Erythroblast (primary cell): ENCODE results near the gene DUSP9.

Source experiments
- DNase-seq, 2 experiments: peaks; one replicate each; lab custom pipeline; 2025; lab: John Stamatoyannopoulos, UW
- GATA1 ChIP-seq: IDR thresholded peaks from 2 replicates; pipeline ENCODE4 v1.6.1; 2011; ENCODE audit warnings: low read depth, mild to moderate bottlenecking, control low read depth, low read length, moderate library complexity
- POLR2A ChIP-seq: IDR thresholded peaks from 2 replicates; pipeline ENCODE4 v1.6.1; 2011; ENCODE audit warnings: mild to moderate bottlenecking, low read length

The DUSP9 gene

DNA sequence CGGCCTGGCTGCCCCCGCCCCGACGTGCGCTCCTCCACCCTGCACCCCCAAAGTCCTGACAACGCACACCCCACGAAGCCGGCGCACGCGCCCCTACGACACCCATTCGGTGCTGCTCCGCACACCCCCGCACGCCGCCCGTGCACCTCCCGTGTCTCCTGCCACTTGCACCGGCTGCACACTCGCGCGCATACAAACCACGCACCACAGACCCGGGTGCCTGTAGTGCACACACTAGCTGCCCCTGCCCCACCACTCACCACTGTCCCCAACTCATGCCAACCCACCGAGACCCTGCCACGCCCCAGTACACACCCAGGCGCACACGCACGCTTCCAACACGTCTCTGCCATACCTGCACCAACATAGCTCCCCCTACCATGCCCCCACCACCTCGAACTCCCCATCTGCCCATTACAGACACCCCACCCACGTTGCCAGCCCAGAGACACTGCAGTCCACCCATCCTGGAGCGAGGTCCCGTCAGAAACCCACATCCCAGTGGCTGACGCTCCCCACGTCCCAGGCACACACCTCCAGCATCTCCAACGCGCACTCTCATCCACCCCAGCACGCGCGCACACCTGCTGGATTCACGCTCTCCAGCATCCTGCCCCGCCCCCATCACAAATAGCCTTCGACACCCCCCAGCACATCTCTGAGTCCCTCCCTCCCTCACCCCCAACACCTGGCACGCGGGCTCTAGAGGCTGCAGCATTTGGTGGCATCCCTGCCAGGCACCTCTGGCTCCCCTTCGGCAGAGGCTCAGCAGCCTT, 4.2 kb upstream of the DUSP9 start:
- no peak for DNase-seq
- no peak for TF ChIP-seq GATA1
- no peak for TF ChIP-seq POLR2A

DNA sequence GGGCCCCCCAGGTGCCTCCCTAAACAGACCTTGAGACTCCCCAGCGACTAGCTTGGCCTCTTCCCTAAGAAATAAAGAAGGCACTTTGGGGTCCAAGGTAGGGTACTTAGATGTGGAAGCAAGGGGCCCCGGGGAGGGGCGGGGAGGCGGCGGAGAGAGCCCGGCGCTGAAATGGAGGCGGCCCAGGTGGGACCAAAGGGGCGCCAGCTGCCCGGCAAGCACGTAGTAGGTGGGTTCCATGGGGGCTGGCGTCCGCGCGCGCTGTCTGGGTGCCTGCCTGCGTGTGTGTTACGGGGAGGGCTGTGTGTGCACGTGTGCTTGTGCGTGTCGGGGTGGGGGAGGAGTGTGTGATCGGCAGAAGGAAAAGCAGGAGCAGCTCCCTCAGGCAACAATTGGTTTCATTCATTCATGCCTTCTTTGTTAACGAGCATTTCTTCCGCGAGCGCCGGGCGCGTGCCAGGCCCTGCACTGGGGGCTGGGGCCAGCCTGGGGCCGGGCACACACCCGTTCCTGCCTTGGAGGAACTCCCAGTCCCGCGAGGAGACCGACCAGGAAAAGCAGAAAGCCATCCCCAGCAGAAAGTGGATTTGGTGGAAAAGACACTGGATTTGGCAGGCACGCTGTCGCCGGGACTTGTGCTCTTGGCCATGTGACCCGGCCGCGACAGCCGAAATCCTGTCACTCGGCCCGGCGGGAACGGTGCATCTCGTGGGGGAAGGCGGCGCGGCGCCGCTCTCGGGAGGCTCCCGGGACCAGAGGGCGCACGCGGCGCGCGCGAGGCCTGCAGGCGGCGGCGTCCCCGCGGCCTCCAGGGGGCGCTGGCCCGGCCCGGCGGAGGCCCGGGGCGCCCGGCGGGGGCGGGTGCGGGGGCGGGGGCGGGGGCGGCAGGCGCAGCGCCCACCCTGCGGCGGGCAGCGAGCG, 3.3 kb upstream of the DUSP9 start:
- DNase-seq: peak; percentile 13 to 53
- TF ChIP-seq POLR2A (no peak), GATA1 (no peak)

DNA sequence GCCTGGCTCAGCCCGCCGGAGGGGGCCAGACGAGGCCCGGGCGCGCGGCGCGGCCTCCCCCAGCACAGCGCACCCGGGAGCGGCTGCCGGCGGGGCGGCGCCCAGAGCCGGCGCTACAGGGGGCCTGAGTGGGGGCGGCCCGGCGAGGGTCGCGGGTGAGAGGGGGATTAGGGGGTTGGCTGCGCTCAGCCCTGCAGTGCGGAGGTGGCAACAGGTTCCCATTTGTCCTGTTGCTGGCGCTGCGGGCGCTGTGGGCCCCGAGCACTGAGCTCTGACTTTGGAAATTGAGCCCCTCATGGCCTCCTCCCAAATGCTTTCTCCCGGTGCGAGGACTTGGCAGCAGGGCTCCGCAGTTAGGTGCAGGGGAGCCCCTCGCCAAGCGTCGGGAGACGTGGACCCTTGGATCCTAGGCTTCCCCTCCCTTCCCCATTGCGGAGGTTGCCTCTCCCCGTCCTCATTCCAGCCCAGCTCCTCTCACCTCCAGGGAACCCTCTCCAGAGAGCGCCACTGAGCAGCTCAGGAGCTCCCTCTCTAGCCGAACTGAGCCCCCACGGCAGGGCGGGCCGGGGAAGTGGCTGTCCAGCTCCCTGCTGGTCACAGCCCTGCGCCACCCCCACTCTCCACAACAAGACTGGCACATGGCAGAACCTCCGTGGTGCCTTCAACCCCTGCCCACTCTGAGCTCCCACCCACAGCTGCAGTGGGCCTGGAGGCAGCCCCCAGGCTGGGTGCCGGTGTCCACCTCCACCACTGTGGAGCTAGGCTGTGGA, 2.5 kb upstream of the DUSP9 start:
- TF ChIP-seq POLR2A: no peak
- no peak for DNase-seq

DNA sequence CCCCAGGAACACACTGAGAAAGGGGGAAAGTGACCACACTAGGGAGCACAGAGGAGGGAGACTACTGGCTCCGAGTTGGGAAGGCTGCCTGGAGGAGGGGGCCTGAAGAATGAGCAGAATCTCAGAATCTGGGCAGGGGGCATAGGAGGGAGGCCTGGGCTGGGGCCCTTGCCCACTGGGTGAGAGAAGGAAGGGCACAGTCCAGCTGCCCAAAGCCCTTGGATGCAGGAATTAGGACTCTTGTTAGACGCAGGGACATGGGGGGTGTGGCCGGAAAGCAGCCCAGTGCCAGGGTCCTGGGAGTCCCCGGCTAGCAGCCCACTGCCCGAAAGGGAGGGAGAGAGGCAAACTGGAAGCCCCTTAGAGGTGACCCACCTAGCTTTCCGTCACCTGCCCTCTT, 1.9 kb upstream of the DUSP9 start:
- TF ChIP-seq GATA1 (no peak), POLR2A (no peak)
- DNase-seq: no peak

- TF ChIP-seq GATA1: no peak
- TF ChIP-seq POLR2A: no peak
Observed at GRCh38 chrX:153645921-153646488, 998 bp upstream of the DUSP9 start.

GRCh38 chrX:153647461-153648357, 706 bp downstream of the DUSP9 start:
- DNase-seq: no peak
- TF ChIP-seq GATA1 (no peak), POLR2A (no peak)

More at GRCh38 chrX:153645921-153646488, 998 bp upstream of the DUSP9 start:
- no peak for DNase-seq

GRCh38 chrX:153648358-153649177, 1.6 kb downstream of the DUSP9 start:
- TF ChIP-seq GATA1 (no peak), POLR2A (no peak)
- DNase-seq: no peak

DNA sequence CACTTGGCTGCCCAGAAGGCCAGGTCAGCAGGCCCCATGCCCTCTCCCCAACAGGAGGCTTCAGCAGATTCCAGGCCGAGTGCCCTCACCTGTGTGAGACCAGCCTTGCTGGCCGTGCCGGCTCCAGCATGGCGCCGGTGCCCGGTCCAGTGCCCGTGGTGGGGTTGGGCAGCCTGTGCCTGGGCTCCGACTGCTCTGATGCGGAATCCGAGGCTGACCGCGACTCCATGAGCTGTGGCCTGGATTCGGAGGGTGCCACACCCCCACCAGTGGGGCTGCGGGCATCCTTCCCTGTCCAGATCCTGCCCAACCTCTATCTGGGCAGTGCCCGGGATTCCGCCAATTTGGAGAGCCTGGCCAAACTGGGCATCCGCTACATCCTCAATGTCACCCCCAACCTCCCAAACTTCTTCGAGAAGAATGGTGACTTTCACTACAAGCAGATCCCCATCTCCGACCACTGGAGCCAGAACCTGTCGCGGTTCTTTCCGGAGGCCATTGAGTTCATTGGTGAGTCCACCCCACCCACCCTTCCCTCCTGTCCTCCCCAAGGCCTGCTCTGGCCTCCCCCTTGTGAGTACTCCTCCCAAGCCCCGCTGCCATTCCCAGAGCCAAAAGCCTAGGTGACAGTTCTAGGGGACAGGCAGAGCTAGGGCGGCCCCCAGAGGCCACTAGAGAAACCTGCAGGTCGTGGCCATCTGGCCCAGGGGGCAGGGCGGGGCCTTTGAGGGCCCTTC, 2.3 kb downstream of the DUSP9 start:
- TF ChIP-seq GATA1: no peak
- TF ChIP-seq POLR2A: no peak
- peak; percentile 48 to 59 for DNase-seq

DNA sequence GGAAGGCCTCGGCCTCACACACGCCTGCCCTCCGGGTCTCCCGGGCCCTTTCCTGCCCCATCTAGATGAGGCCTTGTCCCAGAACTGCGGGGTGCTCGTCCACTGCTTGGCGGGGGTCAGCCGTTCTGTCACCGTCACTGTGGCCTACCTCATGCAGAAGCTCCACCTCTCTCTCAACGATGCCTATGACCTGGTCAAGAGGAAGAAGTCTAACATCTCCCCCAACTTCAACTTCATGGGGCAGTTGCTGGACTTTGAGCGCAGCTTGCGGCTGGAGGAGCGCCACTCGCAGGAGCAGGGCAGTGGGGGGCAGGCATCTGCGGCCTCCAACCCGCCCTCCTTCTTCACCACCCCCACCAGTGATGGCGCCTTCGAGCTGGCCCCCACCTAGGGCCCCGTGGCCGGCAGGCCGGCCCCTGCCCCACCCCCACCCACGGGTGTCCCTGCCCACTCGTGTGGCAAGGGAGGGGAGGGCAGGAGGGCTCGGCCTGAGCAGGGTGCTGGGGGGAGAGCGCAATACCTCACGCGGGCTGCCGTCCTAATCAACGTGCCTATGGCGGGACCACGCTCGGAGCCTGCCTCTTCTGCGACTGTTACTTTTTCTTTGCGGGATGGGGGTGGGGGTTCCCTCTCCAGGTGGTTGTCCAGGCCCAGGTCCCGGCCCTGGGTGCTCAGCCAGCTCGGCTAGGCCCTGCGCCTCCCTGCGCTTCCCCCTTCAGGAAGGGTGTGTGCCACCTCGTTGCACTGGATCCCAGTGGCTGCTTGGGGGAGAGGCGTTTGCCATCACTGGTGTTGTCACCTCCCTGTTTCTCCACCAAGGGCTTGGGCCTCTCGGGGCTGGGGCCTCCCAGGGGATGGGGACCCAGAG, 3.1 kb downstream of the DUSP9 start:
- no peak for DNase-seq
- TF ChIP-seq POLR2A (no peak), GATA1 (no peak)

GRCh38 chrX:153650959-153651358, 4.0 kb downstream of the DUSP9 start:
- TF ChIP-seq GATA1: no peak
- DNase-seq: no peak
